SK-N-SH (cell line): Measurements from ENCODE around the gene ITGA4. TPM values are rescaled to one million over a fixed set of nuclear protein-coding genes. Genes with fewer than 3 reads are reported as not detected.

ENCODE experiments used
- CTCF ChIA-PET: fragments of 300-600, 350-600 bp; formaldehyde crosslinking; extraction: SDS; loops from one replicate; lab custom pipeline; 2021; lab: Yijun Ruan, JAX
- POLR2A ChIA-PET: fragments of 350-600 bp; sonication (Branson Sonifier 250); formaldehyde crosslinking; extraction: SDS; loops from one replicate; lab custom pipeline; 2020; ENCODE audit warnings: antibody characterized with exemption, inconsistent platforms; lab: Yijun Ruan, JAX
- DNase-seq: peaks from one replicate; pipeline ENCODE4 v3.0.0; 2012
- H2AFZ ChIP-seq: fragments of 200-600 bp; sonication (generic); 2 replicates; pipeline ENCODE4 v1.8.1; 2016; ENCODE audit warnings: antibody characterized with exemption, mild to moderate bottlenecking, low read depth
- H3F3A ChIP-seq: fragments of 200-600 bp; sonication (generic); replicated peaks from 2 replicates; pipeline ENCODE3; 2016; ENCODE audit warnings: antibody characterized with exemption, mild to moderate bottlenecking; ENCODE audit not compliant: insufficient read depth
- H3K27ac ChIP-seq, 2 experiments: fragments of 200-500 bp in 1 of 2; fragments of 200-600 bp in 1 of 2; sonication (Bioruptor generic) in 1 of 2; sonication (generic), shearing (Covaris generic) in 1 of 2; 2 replicates each; pipeline versions ENCODE4 v1.5.1 to v1.6.1; 2014 to 2016; ENCODE audit warnings: low read depth in 2 of 2, inconsistent platforms in 1 of 2, low read length in 1 of 2, mild to moderate bottlenecking in 1 of 2, mixed read lengths in 1 of 2
- H3K27me3 ChIP-seq: fragments of 200-600 bp; sonication (generic), shearing (Covaris generic); 2 replicates; pipeline ENCODE4 v1.6.1; 2016; ENCODE audit warnings: mixed run types; ENCODE audit not compliant: insufficient read depth
- H3K36me3 ChIP-seq, 2 experiments: fragments of 200-500 bp in 1 of 2; fragments of 200-600 bp in 1 of 2; sonication (Bioruptor generic) in 1 of 2; sonication (generic) in 1 of 2; replicated peaks in 1 of 2; 2 replicates each; pipeline versions ENCODE3 to v1.5.1; 2014 to 2016; ENCODE audit warnings: low read length in 1 of 2, mild to moderate bottlenecking in 1 of 2; ENCODE audit not compliant: insufficient read depth in 2 of 2, control insufficient read depth in 1 of 2
- H3K4me1 ChIP-seq, 2 experiments: fragments of 200-500 bp in 1 of 2; fragments of 200-600 bp in 1 of 2; sonication (Bioruptor generic) in 1 of 2; sonication (generic), shearing (Covaris generic) in 1 of 2; 2 replicates each; pipeline versions ENCODE4 v1.5.1 to v1.6.1; 2014 to 2016; ENCODE audit warnings: low read depth in 1 of 2, low read length in 1 of 2, mixed run types in 1 of 2; ENCODE audit not compliant: insufficient read depth in 2 of 2, control insufficient read depth in 1 of 2
- H3K4me2 ChIP-seq: fragments of 200-600 bp; sonication (generic), shearing (Covaris generic); 2 replicates; pipeline ENCODE4 v1.6.1; 2017; ENCODE audit warnings: mixed run types
- H3K4me3 ChIP-seq, 2 experiments: fragments of 200-500 bp in 1 of 2; fragments of 200-600 bp in 1 of 2; sonication (Bioruptor generic) in 1 of 2; sonication (generic), shearing (Covaris generic) in 1 of 2; 2 replicates each; pipeline versions ENCODE4 v1.5.1 to v1.8.1; 2014 to 2016; ENCODE audit warnings: low read depth in 2 of 2, inconsistent platforms in 1 of 2, low read length in 1 of 2, mild to moderate bottlenecking in 1 of 2, mixed read lengths in 1 of 2, moderate library complexity in 1 of 2
- H3K79me2 ChIP-seq: fragments of 200-600 bp; sonication (generic); 2 replicates; pipeline ENCODE4 v1.8.1; 2017; ENCODE audit warnings: mild to moderate bottlenecking; ENCODE audit not compliant: insufficient read depth
- H3K9ac ChIP-seq: fragments of 200-600 bp; sonication (generic); 2 replicates; pipeline ENCODE4 v1.6.1; 2017; ENCODE audit warnings: mixed run types
- H3K9me2 ChIP-seq: fragments of 200-600 bp; sonication (generic); 2 replicates; pipeline ENCODE4 v1.6.1; 2017; ENCODE audit warnings: mixed run types
- H3K9me3 ChIP-seq: fragments of 200-600 bp; sonication (generic); 2 replicates; pipeline ENCODE4 v1.6.1; 2017; ENCODE audit warnings: mixed run types, mild to moderate bottlenecking, moderate library complexity
- H4K20me1 ChIP-seq: fragments of 200-600 bp; sonication (generic); 2 replicates; pipeline ENCODE4 v1.6.1; 2017; ENCODE audit warnings: mild to moderate bottlenecking, mixed run types; ENCODE audit not compliant: insufficient read depth
- ELF1 ChIP-seq: IDR thresholded peaks from 2 replicates; pipeline ENCODE4 v1.4.0; 2012
- EZH2phosphoT487 ChIP-seq: fragments of 200-600 bp; sonication (generic); IDR thresholded peaks from 2 replicates; pipeline ENCODE4 v1.6.1; 2017; ENCODE audit warnings: low read depth, mixed run types, mild to moderate bottlenecking, antibody characterized with exemption, moderate library complexity, borderline replicate concordance
- FOSL2 ChIP-seq: IDR thresholded peaks from 2 replicates; pipeline ENCODE4 v1.4.0; 2012; ENCODE audit warnings: low read depth, mild to moderate bottlenecking, moderate library complexity, borderline replicate concordance
- FOXJ3 ChIP-seq: sonication (generic); formaldehyde crosslinking; IDR thresholded peaks from 2 replicates; pipeline ENCODE4 v1.5.1; 2020; ENCODE audit warnings: mild to moderate bottlenecking, missing genetic modification reagents
- FOXM1 ChIP-seq: IDR thresholded peaks from 2 replicates; pipeline ENCODE4 v1.4.0; 2012; ENCODE audit warnings: low read depth, mild to moderate bottlenecking
- GABPA ChIP-seq: IDR thresholded peaks from 2 replicates; pipeline ENCODE4 v1.4.0; 2012; ENCODE audit warnings: low read depth, mild to moderate bottlenecking
- GATA2 ChIP-seq: sonication (generic); formaldehyde crosslinking; IDR thresholded peaks from 2 replicates; pipeline ENCODE4 v1.5.0; 2020; ENCODE audit warnings: mild to moderate bottlenecking, missing genetic modification reagents
- JUND ChIP-seq: IDR thresholded peaks from 2 replicates; pipeline ENCODE4 v1.4.0; 2012
- MAX ChIP-seq: IDR thresholded peaks from 2 replicates; pipeline ENCODE4 v1.4.0; 2012; ENCODE audit warnings: low read depth
- MEF2A ChIP-seq: IDR thresholded peaks from 2 replicates; pipeline ENCODE4 v1.4.0; 2012; ENCODE audit warnings: low read depth, borderline replicate concordance
- NRF1 ChIP-seq: IDR thresholded peaks from 2 replicates; pipeline ENCODE4 v1.6.1; 2012; ENCODE audit warnings: low read depth, mild to moderate bottlenecking, low read length
- PBX3 ChIP-seq: IDR thresholded peaks from 2 replicates; pipeline ENCODE4; 2012
- POLR2AphosphoS5 ChIP-seq: IDR thresholded peaks from 2 replicates; pipeline ENCODE4 v1.6.1; 2012; ENCODE audit warnings: low read depth, low read length
- RAD21 ChIP-seq: IDR thresholded peaks from 2 replicates; pipeline ENCODE4 v1.6.1; 2012; ENCODE audit warnings: mild to moderate bottlenecking, low read length
- RCOR1 ChIP-seq: fragments of 150-350 bp; IDR thresholded peaks from 2 replicates; pipeline ENCODE4 v1.6.1; 2017; ENCODE audit warnings: antibody characterized with exemption, low read length
- RFX5 ChIP-seq: IDR thresholded peaks from 2 replicates; pipeline ENCODE4 v1.6.1; 2012; ENCODE audit warnings: mild to moderate bottlenecking, improper control_type of control experiment, low read length
- RXRA ChIP-seq: IDR thresholded peaks from 2 replicates; pipeline ENCODE4 v1.4.0; 2012; ENCODE audit warnings: low read depth, mild to moderate bottlenecking, borderline replicate concordance
- SIN3A ChIP-seq: IDR thresholded peaks from 2 replicates; pipeline ENCODE4 v1.6.1; 2012; ENCODE audit warnings: low read depth, mild to moderate bottlenecking, low read length, moderate library complexity, borderline replicate concordance
- SMC3 ChIP-seq: IDR thresholded peaks from 2 replicates; pipeline ENCODE4 v1.6.1; 2012; ENCODE audit warnings: low read depth, low read length, improper control_type of control experiment
- TAF1 ChIP-seq: IDR thresholded peaks from 2 replicates; pipeline ENCODE4 v1.6.1; 2012; ENCODE audit warnings: low read depth, mild to moderate bottlenecking, low read length, moderate library complexity, borderline replicate concordance
- TCF12 ChIP-seq: IDR thresholded peaks from 2 replicates; pipeline ENCODE4 v1.4.0; 2012
- TEAD4 ChIP-seq: IDR thresholded peaks from 2 replicates; pipeline ENCODE4 v1.4.0; 2012; ENCODE audit warnings: mild to moderate bottlenecking, borderline replicate concordance; ENCODE audit not compliant: insufficient read depth
- USF1 ChIP-seq: IDR thresholded peaks from 2 replicates; pipeline ENCODE4 v1.4.0; 2012; ENCODE audit warnings: low read depth, borderline replicate concordance
- USF2 ChIP-seq: fragments of 150-350 bp; IDR thresholded peaks from 2 replicates; pipeline ENCODE4 v1.6.1; 2017; ENCODE audit warnings: antibody characterized with exemption, low read length, low read depth, borderline replicate concordance
- YY1 ChIP-seq: IDR thresholded peaks from 2 replicates; pipeline ENCODE4 v1.4.0; 2012; ENCODE audit warnings: low read depth, mild to moderate bottlenecking
- WGBS: methylation state at CpG from one replicate; pipeline ENCODE4 v1.1.6; 2017; ENCODE audit warnings: low lambda C conversion rate; 5-methylcytosine and 5-hydroxymethylcytosine counted together
- polyA plus RNA-seq, 3 experiments: library from polyadenylated mRNA; depleted of rRNA; stranded (reverse); fragments of >200 nt; gene quantifications; 2 replicates each; pipeline ENCODE4 v1.2.3, GENCODE V29; 2012

Gene ITGA4
- polyA plus RNA-seq, 1 of the 3 experiments (the other 2 are of a cell fraction): 10.5 TPM

- Histone ChIP-seq H3K9me3 (no peaks in the 10 kb centered on the region), H3K79me2 (no peaks in the 10 kb centered on the region), H3K36me3 (peaks cover 7 to 11% of the 10 kb centered on the region in 2 experiments), H4K20me1 (no peaks in the 10 kb centered on the region), H3K27ac (no peak overlapping the region), H3K4me2 (no peak overlapping the region), H3K4me3 (no peak overlapping the region), H3K9ac (no peak overlapping the region), H3K9me2 (no peaks in the 10 kb centered on the region), H3K27me3 (no peaks in the 10 kb centered on the region), H3F3A (no peaks in the 10 kb centered on the region), H3K4me1 (peaks cover 0 to 7% of the 10 kb centered on the region in 2 experiments; a peak in 2 of 4 replicates), H2AFZ (no peak overlapping the region)
- ChIA-PET POLR2A (no interaction called here), CTCF (interaction anchor here (0.6 to 1.8 kb wide), 5 partner anchors 19 to 408 kb away, joined by 3 to 4 read pairs (median 3); no protein-coding TSS in a partner anchor)
- no peak for DNase-seq
- no peak for TF ChIP-seq EZH2phosphoT487
- TF ChIP-seq YY1: no peak
- no peak for TF ChIP-seq USF1
- no peak for TF ChIP-seq TAF1
- TF ChIP-seq RCOR1: no peak
- TF ChIP-seq NRF1: no peak
- TF ChIP-seq FOXJ3 (CRISPR knock-in tag): no peak
- TF ChIP-seq RFX5: no peak
- no peak for TF ChIP-seq TCF12
- TF ChIP-seq POLR2AphosphoS5: no peak
- TF ChIP-seq ELF1: no peak
- no peak for TF ChIP-seq RXRA
- TF ChIP-seq SMC3: no peak
- no peak for TF ChIP-seq SIN3A
- WGBS: 75% methylated on average over 1 of the region's 1 CpG
These were observed 60.6 kb downstream of the ITGA4 start for GRCh38 chr2:181517685-181518301.

GRCh38 chr2:181520253-181520652, 63.1 kb downstream of the ITGA4 start:
- Histone ChIP-seq H3K9ac (no peak overlapping the region), H3F3A (no peaks in the 10 kb centered on the region), H4K20me1 (no peaks in the 10 kb centered on the region), H3K36me3 (peaks cover 0 to 3% of the 10 kb centered on the region in 2 experiments), H3K9me3 (no peaks in the 10 kb centered on the region), H2AFZ (no peak overlapping the region), H3K9me2 (no peaks in the 10 kb centered on the region), H3K4me2 (no peak overlapping the region), H3K79me2 (no peaks in the 10 kb centered on the region), H3K27me3 (no peaks in the 10 kb centered on the region), H3K27ac (no peak overlapping the region), H3K4me1 (peaks cover 0 to 7% of the 10 kb centered on the region in 2 experiments; a peak in 2 of 4 replicates), H3K4me3 (no peak overlapping the region)
- POLR2A ChIA-PET: no interaction called here
- DNase-seq: no peak
- CTCF ChIA-PET: no interaction called here
- WGBS: 100% methylated on average over 1 of the region's 1 CpG
- TF ChIP-seq GABPA: no peak
- TF ChIP-seq FOSL2: no peak
- TF ChIP-seq POLR2AphosphoS5: no peak
- no peak for TF ChIP-seq GATA2 (CRISPR knock-in tag)
- TF ChIP-seq USF1: no peak
- no peak for TF ChIP-seq USF2
- TF ChIP-seq TAF1: no peak
- no peak for TF ChIP-seq TEAD4
- no peak for TF ChIP-seq JUND
- TF ChIP-seq RXRA: no peak
- no peak for TF ChIP-seq MEF2A
- no peak for TF ChIP-seq FOXJ3 (CRISPR knock-in tag)
- TF ChIP-seq PBX3: no peak
- TF ChIP-seq MAX: no peak
- no peak for TF ChIP-seq RAD21
- TF ChIP-seq RFX5: no peak
- TF ChIP-seq FOXM1: no peak
